GM19193 (cell line): ENCODE data around the gene RNF150.

Experiments
- POLR2A ChIP-seq: IDR thresholded peaks from 4 replicates; pipeline ENCODE4 v1.6.1; 2011; ENCODE audit not compliant: insufficient read depth, insufficient read length; ENCODE audit errors: extremely low read depth

Gene RNF150

DNA sequence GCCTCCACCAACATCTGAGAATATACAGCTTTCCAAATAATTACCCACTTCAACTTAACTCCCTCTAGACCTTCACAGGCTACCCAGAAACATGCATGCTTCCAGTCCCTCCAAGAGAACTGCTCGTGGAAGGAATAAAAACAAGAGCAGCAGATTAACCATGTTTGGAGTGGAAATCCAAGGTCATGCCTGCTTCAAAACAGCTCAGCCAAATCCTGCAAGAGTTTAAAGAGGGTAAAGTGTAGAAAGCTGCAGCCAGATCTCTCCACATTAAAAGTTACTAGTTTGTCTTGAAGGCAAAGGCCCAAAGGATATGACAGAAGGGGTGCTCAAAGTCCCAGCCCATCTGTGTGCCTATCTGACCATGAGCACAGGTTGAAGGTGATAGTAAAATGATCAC lies 139.3 kb downstream of the RNF150 start:
- TF ChIP-seq POLR2A = no peak

- no peak for TF ChIP-seq POLR2A
Observed at GRCh38 chr4:140993370-140993769, 139.9 kb downstream of the RNF150 start.

GRCh38 chr4:140989944-140990343 lies 143.3 kb downstream of the RNF150 start:
- TF ChIP-seq POLR2A = no peak

DNA sequence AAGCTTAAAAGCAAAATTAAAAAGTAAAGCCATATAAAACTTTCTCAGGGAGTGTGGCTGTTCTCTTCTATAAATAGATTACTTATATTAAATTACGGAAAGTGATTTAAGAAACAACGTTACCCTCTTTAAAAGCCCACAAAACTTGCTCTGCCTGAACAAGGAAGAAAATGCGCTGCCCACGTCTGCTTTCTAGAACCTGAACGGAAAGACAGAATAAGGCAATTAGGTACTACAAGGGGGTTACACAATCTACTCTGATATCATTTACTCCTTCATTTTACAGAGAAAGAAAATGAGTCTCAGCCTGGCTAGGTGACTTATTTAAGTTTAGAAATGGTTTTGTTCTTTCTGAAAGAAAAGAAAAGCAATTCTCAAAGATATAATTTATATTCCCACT lies 147.2 kb downstream of the RNF150 start:
- TF ChIP-seq POLR2A = no peak

DNA sequence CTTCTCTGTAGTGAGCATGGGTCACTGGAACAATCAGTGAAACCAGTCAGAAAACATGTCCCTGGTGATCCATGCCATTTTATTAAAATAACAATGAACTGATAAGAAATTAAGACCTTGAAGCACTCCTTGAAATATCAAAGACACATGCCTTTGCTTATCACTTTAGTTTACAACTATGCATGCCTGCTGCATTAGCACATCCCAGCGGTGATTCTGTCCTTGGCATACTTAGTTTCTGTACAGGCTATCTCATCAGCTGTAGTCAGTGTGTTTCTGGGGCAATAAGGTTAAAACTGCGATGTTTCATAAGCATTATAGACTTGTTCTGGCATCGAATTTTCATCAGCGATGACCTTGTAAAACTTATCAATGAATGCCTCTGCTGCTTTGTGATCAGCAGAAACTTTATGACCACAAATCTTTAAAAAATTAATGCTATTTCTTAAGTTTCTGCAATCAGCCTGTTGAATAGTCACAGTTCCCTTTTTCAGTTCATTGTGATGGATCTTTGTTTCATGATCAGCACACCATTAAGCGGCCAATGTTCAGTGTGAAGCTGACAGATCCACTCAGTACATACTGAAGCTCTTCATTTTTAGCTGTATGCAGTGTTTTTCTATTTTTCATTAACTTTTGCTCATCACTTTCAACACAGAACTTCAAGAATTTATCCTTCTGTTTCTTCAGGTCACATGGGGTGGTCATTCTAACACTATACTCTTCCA lies 150.5 kb downstream of the RNF150 start:
- TF ChIP-seq POLR2A = no peak

DNA sequence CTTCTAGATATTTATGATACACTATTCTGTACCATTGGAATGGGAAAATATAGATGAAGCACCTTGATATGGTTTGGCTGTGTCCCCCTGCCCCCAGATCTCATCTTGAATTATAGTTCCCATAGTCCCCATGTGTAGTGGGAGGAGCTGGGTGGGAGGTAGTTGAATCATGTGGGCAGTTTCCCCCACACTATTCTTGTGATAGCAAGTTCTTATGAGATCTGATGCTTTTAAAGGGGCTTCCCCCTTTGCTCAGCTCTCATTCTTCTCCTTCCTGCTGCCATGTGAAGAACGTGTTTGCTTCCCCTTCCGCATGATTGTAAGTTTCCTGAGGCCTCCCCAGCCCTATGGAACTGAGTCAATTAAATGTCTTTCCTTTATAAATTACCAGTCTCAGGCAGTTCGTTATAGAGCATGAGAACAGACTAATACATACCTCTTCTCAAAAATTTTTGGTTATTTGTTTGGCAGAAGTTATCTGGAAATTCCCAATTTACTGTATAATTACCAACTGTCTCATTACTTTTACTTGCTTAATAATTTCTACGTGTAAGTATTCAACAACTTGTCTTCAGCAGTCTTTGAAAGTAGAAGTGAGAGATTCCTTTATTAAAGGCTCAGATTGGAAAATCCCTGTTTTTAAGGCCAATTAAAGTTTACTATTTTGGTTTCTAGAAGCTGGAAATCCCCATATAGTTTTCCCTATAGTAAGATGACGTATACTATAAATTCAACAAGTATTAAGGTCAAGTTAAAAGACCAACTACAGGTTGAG lies 152.7 kb downstream of the RNF150 start:
- no peak for TF ChIP-seq POLR2A

- no peak for TF ChIP-seq POLR2A
Observed at GRCh38 chr4:140976768-140977167, 156.5 kb downstream of the RNF150 start.

- no peak for TF ChIP-seq POLR2A
Observed at GRCh38 chr4:140971077-140971792, 162.0 kb downstream of the RNF150 start.

DNA sequence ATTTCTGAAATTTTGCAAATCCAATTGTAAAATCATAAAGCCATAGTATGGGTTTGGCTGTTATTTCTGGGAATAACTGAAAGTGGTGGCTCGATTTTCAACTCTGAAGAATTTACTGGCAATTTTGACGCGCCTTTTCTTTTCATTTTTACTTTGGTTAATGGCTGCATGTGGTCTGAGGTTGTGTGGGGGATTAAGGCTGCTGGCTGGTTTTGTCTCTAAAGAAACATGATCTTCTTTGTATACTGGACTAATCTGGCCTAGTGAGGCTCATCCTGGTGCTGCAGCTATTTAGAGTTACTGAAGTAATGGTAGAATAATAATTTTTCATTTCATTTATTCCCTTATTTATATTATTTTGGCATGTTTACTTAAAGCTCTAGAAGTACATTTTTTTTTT lies 164.0 kb downstream of the RNF150 start:
- TF ChIP-seq POLR2A = no peak

- no peak for TF ChIP-seq POLR2A
Observed at GRCh38 chr4:140968371-140968770, 164.9 kb downstream of the RNF150 start.

- no peak for TF ChIP-seq POLR2A
Observed at GRCh38 chr4:140963883-140964282, 169.4 kb downstream of the RNF150 start.

GRCh38 chr4:140955641-140956040 lies 177.6 kb downstream of the RNF150 start:
- no peak for TF ChIP-seq POLR2A

DNA sequence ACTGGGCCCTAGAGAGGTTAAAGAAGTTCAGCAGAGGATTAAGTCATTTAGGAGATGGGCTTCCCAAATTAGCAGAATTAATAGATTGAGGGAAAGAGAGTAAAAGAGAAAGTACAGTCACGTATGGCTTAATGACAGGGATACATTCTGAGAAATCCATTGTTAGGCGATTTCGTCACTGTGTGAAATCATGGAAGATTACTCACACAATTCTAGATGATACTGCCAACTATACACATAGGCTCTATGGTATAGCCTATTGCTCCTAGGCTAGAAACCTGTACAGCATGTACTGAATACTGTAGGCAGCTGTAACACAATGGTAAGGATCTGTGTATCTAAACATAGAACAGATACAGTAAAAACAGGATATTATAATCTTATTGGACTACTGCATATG lies 180.6 kb downstream of the RNF150 start:
- TF ChIP-seq POLR2A = no peak

- TF ChIP-seq POLR2A = no peak
Observed at GRCh38 chr4:140947506-140947905, 185.8 kb downstream of the RNF150 start.

DNA sequence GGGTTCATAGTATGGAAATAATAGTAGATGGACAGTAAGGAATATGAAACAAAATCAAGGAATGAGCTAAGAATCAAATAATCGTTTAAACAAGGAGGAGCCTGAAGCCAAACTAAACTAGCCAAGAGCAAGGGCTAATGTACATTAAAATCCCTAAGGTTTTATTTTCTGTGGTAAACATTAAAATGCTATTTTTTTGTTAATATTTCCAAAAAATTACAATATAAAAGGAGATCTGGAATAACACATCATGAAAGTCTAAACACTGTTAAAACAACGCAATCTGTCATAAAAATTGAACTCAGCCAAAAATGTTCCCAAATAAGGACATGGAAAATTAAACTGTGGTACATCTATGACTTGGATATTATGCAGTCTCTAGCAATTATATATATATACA lies 188.2 kb downstream of the RNF150 start:
- TF ChIP-seq POLR2A = no peak
